Epithelial cell of esophagus (primary cell): ENCODE results near the gene ERC2.
A peak's percentile ranks its signal among the peaks of the same experiment; 100 is the strongest.

Experiments used
- DNase-seq: peaks from one replicate; pipeline ENCODE4 v3.0.0; 2010; ENCODE audit warnings: low read depth
- H3K4me3 ChIP-seq: 2 replicates; pipeline ENCODE4 v1.5.1; 2011; ENCODE audit warnings: mild to moderate bottlenecking, low read length, control low read depth
- TF ChIP-seq, protein P1 (sequence below): IDR thresholded peaks from 2 replicates; pipeline ENCODE4 v1.5.1; 2011; ENCODE audit warnings: low read depth, mild to moderate bottlenecking, low read length, control low read depth, inconsistent platforms; ENCODE audit not compliant: insufficient read depth; ENCODE audit errors: missing control alignments

ERC2 gene

DNA sequence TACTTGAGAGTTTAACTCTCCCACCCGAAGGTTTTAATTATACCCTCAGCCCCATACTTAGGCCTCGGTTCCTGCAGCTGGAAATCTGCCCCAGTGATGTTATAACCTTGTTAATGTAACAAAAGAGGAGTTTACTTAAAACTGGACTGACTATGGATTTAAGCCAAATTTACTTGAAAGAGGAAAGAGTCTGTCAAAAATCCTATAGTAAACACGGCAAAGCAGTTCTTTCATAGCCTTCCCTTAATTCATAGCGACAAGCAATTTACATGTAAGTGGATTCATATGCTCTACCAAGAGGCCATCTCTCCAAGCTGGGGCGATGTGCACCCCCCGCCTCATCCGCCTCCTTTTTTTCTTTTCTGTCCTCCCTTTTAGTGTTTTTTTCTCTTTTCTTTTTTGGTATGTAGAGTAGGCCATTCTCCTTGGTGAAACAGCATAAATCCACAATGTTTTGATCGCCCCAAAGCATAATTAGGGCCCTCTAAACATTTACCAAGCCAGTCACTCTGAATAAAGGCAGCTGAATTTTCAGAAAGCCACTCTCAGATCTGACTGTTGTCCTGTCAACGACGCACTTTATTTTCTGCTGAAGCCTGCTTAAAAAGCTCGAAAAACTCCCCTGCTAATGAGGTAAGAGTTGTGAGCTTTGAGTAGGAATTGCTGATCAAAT, 608.1 kb downstream of the ERC2 start:
- no peak for DNase-seq
- TF ChIP-seq, protein P1, sequence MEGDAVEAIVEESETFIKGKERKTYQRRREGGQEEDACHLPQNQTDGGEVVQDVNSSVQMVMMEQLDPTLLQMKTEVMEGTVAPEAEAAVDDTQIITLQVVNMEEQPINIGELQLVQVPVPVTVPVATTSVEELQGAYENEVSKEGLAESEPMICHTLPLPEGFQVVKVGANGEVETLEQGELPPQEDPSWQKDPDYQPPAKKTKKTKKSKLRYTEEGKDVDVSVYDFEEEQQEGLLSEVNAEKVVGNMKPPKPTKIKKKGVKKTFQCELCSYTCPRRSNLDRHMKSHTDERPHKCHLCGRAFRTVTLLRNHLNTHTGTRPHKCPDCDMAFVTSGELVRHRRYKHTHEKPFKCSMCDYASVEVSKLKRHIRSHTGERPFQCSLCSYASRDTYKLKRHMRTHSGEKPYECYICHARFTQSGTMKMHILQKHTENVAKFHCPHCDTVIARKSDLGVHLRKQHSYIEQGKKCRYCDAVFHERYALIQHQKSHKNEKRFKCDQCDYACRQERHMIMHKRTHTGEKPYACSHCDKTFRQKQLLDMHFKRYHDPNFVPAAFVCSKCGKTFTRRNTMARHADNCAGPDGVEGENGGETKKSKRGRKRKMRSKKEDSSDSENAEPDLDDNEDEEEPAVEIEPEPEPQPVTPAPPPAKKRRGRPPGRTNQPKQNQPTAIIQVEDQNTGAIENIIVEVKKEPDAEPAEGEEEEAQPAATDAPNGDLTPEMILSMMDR: no peak
- no peak overlapping the region for H3K4me3 ChIP-seq

DNA sequence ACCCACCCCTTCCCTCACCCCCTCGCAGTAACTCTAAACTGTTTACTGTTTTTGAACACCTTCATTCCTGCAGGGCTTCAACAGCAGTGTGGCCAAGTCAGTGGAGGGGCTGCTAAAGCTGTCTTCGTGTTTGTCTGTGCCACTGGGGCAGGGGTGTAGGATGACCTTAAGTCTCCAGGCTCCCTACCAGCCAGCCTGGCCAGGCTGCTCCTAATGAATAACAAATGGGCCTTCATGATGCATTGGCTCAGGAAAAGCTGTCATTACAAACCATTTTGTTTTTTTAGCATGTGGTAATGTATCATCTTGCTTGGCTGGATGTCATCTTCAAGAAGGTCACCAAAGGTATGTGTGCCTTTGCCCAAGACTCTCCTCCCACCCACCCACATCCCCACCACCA, 609.0 kb downstream of the ERC2 start:
- no peak for DNase-seq
- TF ChIP-seq, protein P1: no peak

DNA sequence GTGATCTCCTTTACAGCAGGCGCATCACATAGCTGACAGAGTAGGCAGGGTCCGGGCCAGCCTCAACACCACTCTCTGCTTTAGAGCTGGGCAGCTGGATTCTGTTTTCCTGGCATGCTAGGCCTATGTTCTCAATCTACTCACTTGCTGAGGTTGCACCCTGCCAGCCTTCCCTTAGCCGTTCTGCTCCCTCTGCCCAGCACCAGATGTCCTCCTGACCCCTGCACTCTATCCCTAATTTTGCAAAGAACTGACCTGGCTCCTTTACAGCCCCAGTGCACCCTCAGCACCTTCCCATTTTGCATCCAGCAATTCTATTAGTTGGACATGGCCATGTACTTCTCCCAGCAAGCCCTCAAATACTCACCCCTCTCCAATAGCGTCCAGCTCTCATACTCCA, 609.5 kb downstream of the ERC2 start:
- no peak for DNase-seq

More for the DNA sequence above, 609.0 kb downstream of the ERC2 start:
- no peak overlapping the region for H3K4me3 ChIP-seq

DNA sequence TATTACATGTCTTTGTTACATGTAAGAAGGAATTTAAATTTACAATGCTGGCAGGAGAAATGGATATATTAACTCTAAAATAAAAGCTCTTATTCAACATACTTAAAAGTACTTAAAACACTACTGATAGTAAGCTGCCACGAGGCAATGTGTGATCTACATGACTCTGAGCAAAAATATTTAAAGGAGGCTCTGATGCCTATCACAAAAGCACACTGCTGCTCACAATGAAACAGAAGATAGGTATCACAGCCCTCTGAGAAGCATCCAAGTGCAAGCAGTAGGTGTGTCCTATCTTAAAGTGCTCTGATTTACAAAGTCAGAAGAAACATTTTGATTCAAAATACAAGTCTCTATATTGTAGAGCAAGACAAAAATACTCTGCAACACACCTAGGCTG, 610.0 kb downstream of the ERC2 start:
- H3K4me3 ChIP-seq: no peak overlapping the region
- TF ChIP-seq, protein P1: no peak
- DNase-seq: no peak

More for the DNA sequence above, 609.5 kb downstream of the ERC2 start:
- TF ChIP-seq, protein P1: no peak
- no peak overlapping the region for H3K4me3 ChIP-seq

DNA sequence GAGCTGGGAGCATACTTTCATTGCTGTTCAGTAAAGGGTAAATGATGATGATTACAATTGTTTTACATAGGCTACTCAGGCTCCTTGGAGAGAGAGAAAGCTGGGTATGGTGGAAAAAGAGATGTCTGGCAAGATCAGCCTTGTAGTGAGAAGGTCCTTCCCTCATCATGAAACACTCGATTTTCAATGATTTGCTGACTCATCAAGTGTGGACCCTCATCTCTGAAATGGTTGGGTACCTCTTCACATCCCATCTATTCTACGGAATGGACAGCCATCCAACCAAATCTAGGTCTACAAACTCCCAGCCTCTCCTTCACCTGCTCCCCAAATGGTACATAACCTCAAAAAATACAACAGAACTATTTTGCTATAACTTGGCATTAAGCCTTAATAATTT, 610.6 kb downstream of the ERC2 start:
- TF ChIP-seq, protein P1: no peak
- DNase-seq: peak; percentile 4
- H3K4me3 ChIP-seq: no peak overlapping the region

DNA sequence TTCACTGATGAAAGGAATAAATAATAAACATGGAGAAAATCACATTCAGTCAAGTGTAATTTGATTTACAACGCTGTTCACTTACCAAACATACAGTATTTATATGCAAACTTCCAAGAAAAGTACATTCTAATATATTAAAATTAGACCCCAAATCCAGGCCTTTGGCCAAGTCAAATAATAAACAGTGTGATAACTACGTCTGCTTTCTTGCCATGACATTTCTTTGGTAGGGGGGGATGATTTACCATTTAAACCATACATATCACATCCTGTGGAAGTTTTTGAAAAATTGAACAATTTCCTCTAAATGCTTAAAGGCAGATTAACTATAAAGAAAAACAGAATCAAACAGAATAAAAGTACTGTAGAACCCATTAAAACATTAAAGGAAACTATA, 613.0 kb downstream of the ERC2 start:
- H3K4me3 ChIP-seq: no peak overlapping the region
- DNase-seq: no peak
- TF ChIP-seq, protein P1: no peak

DNA sequence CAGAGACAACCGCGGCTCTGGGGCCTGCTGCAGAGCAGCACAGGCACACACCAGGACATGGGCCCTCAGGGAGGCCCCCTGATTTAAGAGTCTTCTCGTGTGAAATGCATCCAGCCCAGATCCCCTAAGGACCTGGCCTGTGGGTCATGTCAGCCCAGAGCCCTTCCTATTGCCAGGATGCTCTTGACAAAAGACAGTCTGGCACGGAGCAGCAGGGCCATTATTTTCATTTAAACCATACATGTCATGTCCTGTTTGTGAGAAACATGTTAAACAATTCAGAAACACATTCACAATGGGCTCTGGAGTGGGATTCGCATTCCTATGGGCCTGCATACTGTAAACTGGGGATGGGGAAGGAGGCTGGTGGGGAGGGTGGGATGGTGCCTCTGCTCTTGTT, 613.8 kb downstream of the ERC2 start:
- TF ChIP-seq, protein P1: no peak

More for the DNA sequence above, 613.8 kb downstream of the ERC2 start:
- DNase-seq: no peak
- no peak overlapping the region for H3K4me3 ChIP-seq
